Adrenal gland (tissue), 19 donors: Measurements from ENCODE around the gene GALNT18. TPM values are rescaled to one million over a fixed set of nuclear protein-coding genes. Genes with fewer than 3 reads are reported as not detected.

Experiments used
- DNase-seq, 7 donors: peaks; one replicate each; pipeline ENCODE4 v3.0.0-alpha.2; 2019 to 2020
- H3K27ac ChIP-seq, 5 donors: fragments of 200-600 bp; sonication (generic) in 4 of 5; 1 replicate in 3 of 5; 2 replicates in 2 of 5; pipeline versions ENCODE4 v1.5.1 to v1.8.0; 2016 to 2020; ENCODE audit warnings: mild to moderate bottlenecking in 1 of 5
- H3K27me3 ChIP-seq: fragments of 200-600 bp; 2 replicates; pipeline ENCODE4 v1.8.0; 2021
- H3K36me3 ChIP-seq, 2 donors: fragments of 200-600 bp; replicated peaks in 1 of 2; 1 replicate in 1 of 2; 2 replicates in 1 of 2; pipeline versions ENCODE4 v1.5.1 to v1.8.0; 2018 to 2022
- H3K4me1 ChIP-seq, 2 donors: fragments of 200-600 bp; replicated peaks in 1 of 2; 1 replicate in 1 of 2; 2 replicates in 1 of 2; pipeline versions ENCODE4 v1.5.1 to v1.8.0; 2018 to 2021
- H3K4me3 ChIP-seq, 4 donors: fragments of 200-600 bp; sonication (generic) in 3 of 4; one replicate each; pipeline ENCODE4 v1.5.1; 2016 to 2018
- H3K9me3 ChIP-seq, 3 donors: fragments of 200-600 bp; sonication (generic) in 1 of 3; replicated peaks in 1 of 3; 1 replicate in 2 of 3; 2 replicates in 1 of 3; pipeline versions ENCODE4 v1.5.1 to v1.8.0; 2016 to 2021
- POLR2A ChIP-seq, 2 donors: fragments of 450-650 bp; IDR thresholded peaks; one replicate each; pipeline ENCODE4 v1.6.1; 2017; ENCODE audit warnings: antibody characterized with exemption in 2 of 2, mild to moderate bottlenecking in 2 of 2, moderate library complexity in 1 of 2
- WGBS, 4 donors: extraction: QIAGEN DNeasy Blood & Tissue Kit in 2 of 4; methylation state at CpG; one replicate each; pipeline versions ENCODE4 v1.1.5 to v1.1.7; 2013 to 2017; 5-methylcytosine and 5-hydroxymethylcytosine counted together
- intact Hi-C, 2 donors: fragments of 100-400 bp; cut with DNase I; formaldehyde crosslinking; loops; one replicate each; pipeline versions ENCODE4 v1.14.1 to v1.15.0; 2022 to 2023
- long read RNA-seq, 10 donors: library from polyadenylated mRNA in 3 of 10; unstranded in 2 of 10; stranded (forward) in 1 of 10; transcript quantifications; one replicate each; pipeline ENCODE4 v2.0.0 and lab custom pipeline, GENCODE V29; 2021 to 2026
- polyA plus RNA-seq, 3 donors: library from polyadenylated mRNA; stranded (reverse); fragments of 200-250 nt in 2 of 3; fragments of 350-450 nt in 1 of 3; fragmentation: Illumina TruSeq in 1 of 3; extraction: RNeasy Lipid Tissue Mini Kit (QIAGEN cat#74804) in 1 of 3; gene quantifications; one replicate each; pipeline ENCODE4 v1.2.3, GENCODE V29; 2013 to 2014
- total RNA-seq, 9 donors: library from RNA; depleted of rRNA in 4 of 9; stranded (reverse); fragments of >200 nt in 4 of 9; fragments of 120-200 nt in 1 of 9; fragmentation: NEBNext Ultra II Directional in 1 of 9; extraction: Animal tissue kit (Norgen Biotek cat#: 25700) in 1 of 9; gene quantifications; one replicate each; pipeline versions ENCODE4 v1.1.0 to v1.2.4, GENCODE V29; 2013 to 2023
- TF ChIP-seq, protein P1 (sequence below), 6 experiments: fragments of 450-650 bp in 4 of 6; fragments of 200-600 bp in 2 of 6; sonication (generic) in 1 of 6; IDR thresholded peaks; 1 replicate in 5 of 6; 2 replicates in 1 of 6; pipeline versions ENCODE4 v1.5.1 to v1.8.0; 2016 to 2021; ENCODE audit warnings: antibody characterized with exemption in 6 of 6, mild to moderate bottlenecking in 2 of 6, moderate library complexity in 1 of 6
- donor health status: healthy with polysubstance abuse.
- donor health status: Bipolar disorder and iron deficiency.
- donor health status: DM: yes; HTN: yes; CAD: no.
- donor health status: DM: no; HTN: no; CAD: no.
- donor health status: DM: no; HTN: no; CAD: no.
- donor health status: DM: yes; HTN: yes; CAD: no.

Gene GALNT18
- total RNA-seq (10 to 100 TPM in 1 of 9 donors, 1 to 10 TPM in 8; 1.4 to 15.1 (median 7.0) TPM), polyA plus RNA-seq (1 to 10 TPM; 3.8 to 4.5 (median 4.0) TPM)
- long read RNA-seq, donor 1, partial matches to known transcripts = 0 of 1 reads
- long read RNA-seq, donor 1, other reads (novel, unspliced or antisense) = 0 of 1 reads
- long read RNA-seq, donor 2 = 0 reads
- long read RNA-seq, donor 3, partial matches to known transcripts = 0 of 4 reads
- long read RNA-seq, donor 3, other reads (novel, unspliced or antisense) = 0 of 4 reads
- long read RNA-seq, donor 4, partial matches to known transcripts = 0 of 9 reads
- long read RNA-seq, donor 4, other reads (novel, unspliced or antisense) = 5 of 9 reads
- long read RNA-seq, donor 5, transcript GALNT18-201 (11 exons, 2,504 nt) = major isoform, 38 of 50 reads
- long read RNA-seq, donor 5, partial matches to known transcripts = 0 of 50 reads
- long read RNA-seq, donor 5, other reads (novel, unspliced or antisense) = 12 of 50 reads
- long read RNA-seq, donor 6, transcript GALNT18-201 (11 exons, 2,504 nt) = major isoform, 7 of 7 reads
- long read RNA-seq, donor 6, partial matches to known transcripts = 0 of 7 reads
- long read RNA-seq, donor 6, other reads (novel, unspliced or antisense) = 0 of 7 reads
- long read RNA-seq, donor 7, partial matches to known transcripts = 0 of 1 reads
- long read RNA-seq, donor 7, other reads (novel, unspliced or antisense) = 0 of 1 reads
- long read RNA-seq, donor 8, partial matches to known transcripts = 0 of 3 reads
- long read RNA-seq, donor 8, other reads (novel, unspliced or antisense) = 0 of 3 reads
- long read RNA-seq, donor 9, partial matches to known transcripts = 0 of 1 reads
- long read RNA-seq, donor 9, other reads (novel, unspliced or antisense) = 0 of 1 reads
- long read RNA-seq, donor 10 = 0 reads

DNA sequence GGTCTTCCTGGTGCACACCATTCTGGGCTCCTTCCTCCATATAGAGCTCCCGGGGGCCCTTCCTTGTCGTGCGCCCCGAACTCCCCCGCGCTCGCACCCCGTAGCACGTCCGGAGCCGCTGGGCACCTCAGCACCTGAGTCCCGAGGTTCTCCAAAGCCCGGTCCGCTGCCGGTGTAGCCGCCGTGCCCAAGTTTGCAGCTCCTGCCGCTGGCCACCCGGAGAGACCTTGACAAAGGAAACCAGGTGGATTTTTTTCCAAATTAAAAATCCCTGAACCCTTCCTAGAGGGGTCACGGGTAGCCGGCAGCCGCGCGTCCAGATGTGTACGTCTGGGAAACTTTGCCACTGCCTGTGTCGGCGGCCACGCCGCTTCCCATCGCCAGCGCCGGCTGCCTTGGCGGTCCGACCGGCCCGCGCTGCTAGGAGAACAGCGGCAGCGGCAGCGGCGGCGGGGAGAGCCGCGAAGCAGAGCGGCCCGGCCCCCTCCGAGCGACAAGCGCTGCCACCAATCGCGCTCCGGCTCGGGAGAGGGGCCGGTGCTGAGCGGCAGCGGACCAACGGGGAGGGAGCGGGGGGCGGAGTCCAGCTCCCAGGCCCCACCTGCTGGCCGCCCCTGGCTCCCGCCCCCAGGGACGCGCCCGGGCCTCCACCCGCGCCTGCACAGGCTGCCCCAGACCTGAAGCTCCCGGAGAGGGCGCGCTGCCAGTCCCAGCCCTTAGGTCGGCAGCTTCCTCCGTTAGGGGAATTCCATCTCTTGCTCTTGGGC lies at the start of gene GALNT18:
Gene GALNT18 (minus strand): TSS at position 433 of the 767 bp plus-strand sequence.
- H3K27ac ChIP-seq = peak within 1 kb of the TSS in 2 of 5 donors; percentile 2 to 44
- H3K36me3 ChIP-seq = no peaks in the 10 kb centered on the region
- WGBS, 4 donors = 0 to 4% (median 0%) methylated on average over 9 to 71 of the region's 71 CpGs
- peak; percentile 90 to 94 (median 93) for DNase-seq
- no peaks in the 10 kb centered on the region for H3K9me3 ChIP-seq
- peak; percentile 33 to 70 for TF ChIP-seq POLR2A (IDR thresholded peaks at IDR 0.05)
- TF ChIP-seq, protein P1, sequence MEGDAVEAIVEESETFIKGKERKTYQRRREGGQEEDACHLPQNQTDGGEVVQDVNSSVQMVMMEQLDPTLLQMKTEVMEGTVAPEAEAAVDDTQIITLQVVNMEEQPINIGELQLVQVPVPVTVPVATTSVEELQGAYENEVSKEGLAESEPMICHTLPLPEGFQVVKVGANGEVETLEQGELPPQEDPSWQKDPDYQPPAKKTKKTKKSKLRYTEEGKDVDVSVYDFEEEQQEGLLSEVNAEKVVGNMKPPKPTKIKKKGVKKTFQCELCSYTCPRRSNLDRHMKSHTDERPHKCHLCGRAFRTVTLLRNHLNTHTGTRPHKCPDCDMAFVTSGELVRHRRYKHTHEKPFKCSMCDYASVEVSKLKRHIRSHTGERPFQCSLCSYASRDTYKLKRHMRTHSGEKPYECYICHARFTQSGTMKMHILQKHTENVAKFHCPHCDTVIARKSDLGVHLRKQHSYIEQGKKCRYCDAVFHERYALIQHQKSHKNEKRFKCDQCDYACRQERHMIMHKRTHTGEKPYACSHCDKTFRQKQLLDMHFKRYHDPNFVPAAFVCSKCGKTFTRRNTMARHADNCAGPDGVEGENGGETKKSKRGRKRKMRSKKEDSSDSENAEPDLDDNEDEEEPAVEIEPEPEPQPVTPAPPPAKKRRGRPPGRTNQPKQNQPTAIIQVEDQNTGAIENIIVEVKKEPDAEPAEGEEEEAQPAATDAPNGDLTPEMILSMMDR (IDR thresholded peaks at IDR 0.05) = peak; percentile 32 to 65 (median 44)
- peaks cover 11 to 17% of the 10 kb centered on the region in 2 donors for H3K4me1 ChIP-seq
- H3K27me3 ChIP-seq = peaks cover 12% of the 10 kb centered on the region
- H3K4me3 ChIP-seq = peak within 1 kb of the TSS in 2 of 4 donors; percentile 32 to 65
- intact Hi-C loops = no loop called here

DNA sequence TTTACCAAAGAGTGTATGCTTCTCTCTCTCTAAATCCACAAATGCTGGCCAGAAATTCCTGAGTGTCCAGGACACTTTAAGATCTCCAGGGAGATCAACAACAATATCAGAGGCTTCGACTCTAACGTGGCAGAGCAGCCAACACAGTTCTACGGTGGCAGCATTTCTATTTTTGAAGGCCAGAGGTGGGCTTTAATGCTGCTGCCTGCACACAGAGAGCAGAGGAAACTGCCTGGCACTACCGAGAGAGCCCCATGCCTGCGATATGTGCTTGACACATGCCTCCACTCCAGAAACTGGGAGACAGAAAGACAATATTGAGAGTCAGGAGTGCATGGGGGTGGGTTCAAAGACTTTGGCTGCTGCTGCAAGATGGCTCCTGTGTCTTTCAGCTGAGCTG lies 48.8 kb upstream of the GALNT18 start:
- no peaks in the 10 kb centered on the region for H3K36me3 ChIP-seq
- intact Hi-C loops = no loop called here
- H3K27me3 ChIP-seq = no peaks in the 10 kb centered on the region
- DNase-seq = no peak
- TF ChIP-seq POLR2A (IDR thresholded peaks at IDR 0.05) = no peak
- TF ChIP-seq, protein P1 (IDR thresholded peaks at IDR 0.05) = no peak
- H3K4me1 ChIP-seq = no peaks in the 10 kb centered on the region
- H3K27ac ChIP-seq = no peak overlapping the region
- 60 to 90% (median 61%) methylated on average over 5 of the region's 5 CpGs for WGBS, 4 donors
- no peaks in the 10 kb centered on the region for H3K9me3 ChIP-seq
- H3K4me3 ChIP-seq = no peak overlapping the region

DNA sequence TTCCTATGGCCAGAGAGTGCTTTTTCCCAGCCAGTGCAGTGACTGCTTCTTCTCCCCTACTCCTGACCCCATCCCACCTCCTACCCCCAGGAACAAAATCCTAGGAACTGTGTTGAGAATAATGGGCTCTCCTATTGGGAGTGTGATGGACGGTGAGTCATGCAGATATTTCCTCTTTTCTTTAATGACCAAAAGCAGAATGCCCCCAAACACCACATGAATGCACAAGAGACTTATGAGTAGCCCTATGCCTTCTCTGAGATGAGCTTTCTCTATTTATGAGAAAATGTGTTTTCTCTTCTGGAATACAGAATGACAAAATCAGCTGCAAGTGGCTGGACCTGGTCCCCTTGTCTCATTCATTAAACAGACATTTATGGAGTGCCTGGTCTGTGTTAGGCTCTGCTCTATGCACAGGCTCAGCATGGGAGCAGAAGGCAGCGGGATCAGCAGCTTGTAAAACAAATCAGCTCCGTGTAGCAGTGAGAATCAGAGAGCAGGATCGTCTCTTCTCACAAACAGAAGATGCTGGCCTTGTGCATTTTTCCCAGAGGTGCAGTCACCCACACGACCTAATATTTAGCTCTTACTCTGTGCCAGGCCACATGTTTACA lies 47.5 kb upstream of the GALNT18 start:
- no peaks in the 10 kb centered on the region for H3K9me3 ChIP-seq
- H3K36me3 ChIP-seq = no peaks in the 10 kb centered on the region
- no peak overlapping the region for H3K4me3 ChIP-seq
- intact Hi-C loops = no loop called here
- TF ChIP-seq POLR2A (IDR thresholded peaks at IDR 0.05) = no peak
- TF ChIP-seq, protein P1 (IDR thresholded peaks at IDR 0.05) = no peak
- H3K27me3 ChIP-seq = no peaks in the 10 kb centered on the region
- no peak overlapping the region for H3K27ac ChIP-seq
- no peaks in the 10 kb centered on the region for H3K4me1 ChIP-seq
- DNase-seq = peak in 1 of 7 donors; percentile 53
- WGBS, 4 donors = 37 to 53% (median 42%) methylated on average over 5 of the region's 5 CpGs
